ENCODE measurements around the gene WNK2. TPM values are rescaled to one million over a fixed set of nuclear protein-coding genes. Genes with fewer than 3 reads are reported as not detected.

Gene WNK2
- polyA plus RNA-seq, 2 of the 4 experiments (the other 2 are of a cell fraction), result 2.1 to 6.7 TPM

GRCh38 chr9:93288341-93288740, 104.4 kb downstream of the WNK2 start:
- FAIRE-seq (no peak), ATAC-seq (peak; percentile 15 to 24; a peak in 2 of 6 replicates), DNase-seq (ENCODE audit: low read depth in 1 of 2, low spot score in 1 of 2) (no peak)
- WGBS (ENCODE audit: missing lambda C conversion rate), result 90% methylated on average over 8 of the region's 8 CpGs
- H3K4me1 ChIP-seq, result peaks cover 14% of the 10 kb centered on the region
- no peak overlapping the region for H3K4me3 ChIP-seq
- CTCF ChIA-PET, result interaction anchor here (0.6 to 2.9 kb wide), 5 partner anchors 14 to 180 kb away, joined by 3 to 15 read pairs (median 6); no protein-coding TSS in a partner anchor
- no peak overlapping the region for H3K4me2 ChIP-seq
- TF ChIP-seq RCOR1 (IDR thresholded peaks at IDR 0.05; ENCODE audit: low read depth, low read length) (no peak), JUN (IDR thresholded peaks at IDR 0.05) (no peak), FOSB (CRISPR knock-in tag; IDR thresholded peaks at IDR 0.05) (no peak)
- no peaks in the 10 kb centered on the region for H3K9me3 ChIP-seq
- POLR2A ChIA-PET, result no interaction called here
- H3K27ac ChIP-seq, result peak overlapping the region in 1 of 2 experiments; percentile 85; a peak in 2 of 6 replicates

- no peaks in the 10 kb centered on the region for H3K9me3 ChIP-seq
- FAIRE-seq (no peak), ATAC-seq (peak; percentile 82), DNase-seq (ENCODE audit: low read depth in 1 of 2, low spot score in 1 of 2) (peak; percentile 50 to 52)
- H3K4me1 ChIP-seq, result peaks cover 14% of the 10 kb centered on the region
- TF ChIP-seq KDM5A (IDR thresholded peaks at IDR 0.05) (no peak), PHF8 (IDR thresholded peaks at IDR 0.05; ENCODE audit: borderline replicate concordance, low read depth) (no peak), HOXB5 (CRISPR knock-in tag; IDR thresholded peaks at IDR 0.05) (no peak), RCOR1 (IDR thresholded peaks at IDR 0.05; ENCODE audit: low read depth, low read length) (no peak), ZFP36 (IDR thresholded peaks at IDR 0.05; ENCODE audit: borderline replicate concordance, partially characterized antibody) (no peak), FOSL2 (IDR thresholded peaks at IDR 0.05) (peak; percentile 16; the same call in 1 of the 2 replicates), FOSL2 (CRISPR knock-in tag; IDR thresholded peaks at IDR 0.05) (peak; percentile 83), CEBPB (IDR thresholded peaks at IDR 0.05) (peak in 1 of 2 experiments; percentile 66; a peak in 2 of 4 replicates), JUNB (IDR thresholded peaks at IDR 0.05) (0 out of 2 replicates have a peak, but pooled peaks have one; percentile 24), FOSB (CRISPR knock-in tag; IDR thresholded peaks at IDR 0.05) (no peak), CBX2 (IDR thresholded peaks at IDR 0.05; ENCODE audit: borderline replicate concordance, low read depth) (no peak), USF2 (IDR thresholded peaks at IDR 0.05) (peak; percentile 60), CHD4 (IDR thresholded peaks at IDR 0.05; ENCODE audit: borderline replicate concordance) (no peak)
- TF ChIP-seq, protein P1, sequence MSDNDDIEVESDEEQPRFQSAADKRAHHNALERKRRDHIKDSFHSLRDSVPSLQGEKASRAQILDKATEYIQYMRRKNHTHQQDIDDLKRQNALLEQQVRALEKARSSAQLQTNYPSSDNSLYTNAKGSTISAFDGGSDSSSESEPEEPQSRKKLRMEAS (IDR thresholded peaks at IDR 0.05), result peak; percentile 56
- TF ChIP-seq, protein P2, sequence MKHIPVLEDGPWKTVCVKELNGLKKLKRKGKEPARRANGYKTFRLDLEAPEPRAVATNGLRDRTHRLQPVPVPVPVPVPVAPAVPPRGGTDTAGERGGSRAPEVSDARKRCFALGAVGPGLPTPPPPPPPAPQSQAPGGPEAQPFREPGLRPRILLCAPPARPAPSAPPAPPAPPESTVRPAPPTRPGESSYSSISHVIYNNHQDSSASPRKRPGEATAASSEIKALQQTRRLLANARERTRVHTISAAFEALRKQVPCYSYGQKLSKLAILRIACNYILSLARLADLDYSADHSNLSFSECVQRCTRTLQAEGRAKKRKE (CRISPR knock-in tag; IDR thresholded peaks at IDR 0.05; ENCODE audit: low read depth), result no peak
- H3K27ac ChIP-seq, result peak overlapping the region; percentile 64 to 85; a peak in 5 of 6 replicates
- H3K4me3 ChIP-seq, result no peak overlapping the region
- peak overlapping the region; percentile 45 for H3K4me2 ChIP-seq
- POLR2A ChIA-PET, result no interaction called here
- CTCF ChIA-PET, result interaction anchor here (0.6 to 2.9 kb wide), 8 partner anchors 9 to 286 kb away, joined by 3 to 15 read pairs (median 4); no protein-coding TSS in a partner anchor
- WGBS (ENCODE audit: missing lambda C conversion rate), result 59% methylated on average over 9 of the region's 32 CpGs
Measured at GRCh38 chr9:93288891-93289883, 105.2 kb downstream of the WNK2 start.

DNA sequence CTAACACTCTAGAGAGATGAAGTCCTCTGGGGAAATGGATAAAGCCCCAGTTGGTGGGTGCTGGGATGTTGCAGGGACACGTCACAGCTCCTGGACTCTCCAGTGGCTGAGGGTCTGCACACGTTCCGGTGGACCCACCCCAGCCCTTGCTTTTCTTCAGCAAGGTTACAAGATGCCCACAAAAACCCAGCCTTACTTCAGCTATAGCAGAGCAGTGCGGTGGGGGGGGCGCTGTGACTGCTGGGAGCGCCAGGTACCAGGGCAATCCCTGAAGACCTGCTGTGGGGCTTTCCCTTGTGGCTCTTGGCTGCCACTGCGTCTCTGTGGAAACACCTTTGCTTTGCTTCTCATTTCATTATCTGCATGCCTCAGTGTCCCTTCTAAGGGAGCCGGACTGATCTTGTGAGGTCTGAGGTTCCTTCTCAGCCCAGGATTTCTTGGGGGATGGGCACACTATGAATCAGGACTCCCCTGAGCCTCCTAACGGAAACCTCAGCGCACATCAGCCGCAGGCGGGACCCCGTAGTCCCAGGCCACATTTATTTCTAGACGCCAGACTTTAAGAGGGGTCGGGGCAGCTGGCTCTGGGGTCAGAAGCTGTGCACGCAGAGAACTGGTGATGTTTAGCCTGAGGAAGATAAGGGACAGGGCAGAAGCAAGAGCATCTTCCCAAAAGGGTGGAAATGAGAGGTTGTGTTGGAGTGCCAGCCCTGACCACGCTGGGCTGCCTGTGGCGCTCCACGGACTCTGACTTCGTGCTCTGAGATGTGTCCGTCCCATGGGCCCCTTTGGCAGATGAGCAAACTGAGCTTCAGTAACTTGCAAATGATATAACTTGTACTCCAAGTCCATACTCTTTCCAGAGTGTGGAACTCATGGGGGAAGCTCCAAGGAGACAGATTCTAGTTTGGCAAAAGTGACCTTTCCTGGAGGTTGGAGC, 106.8 kb downstream of the WNK2 start:
- no peak for TF ChIP-seq RNF2 (IDR thresholded peaks at IDR 0.05; ENCODE audit: borderline replicate concordance, low read depth)
- TF ChIP-seq JUNB (IDR thresholded peaks at IDR 0.05), result no peak
- CTCF ChIA-PET, result interaction anchor here (0.9 to 4.3 kb wide), 5 partner anchors 12 to 287 kb away, joined by 3 to 18 read pairs (median 4); no protein-coding TSS in a partner anchor
- FAIRE-seq (no peak), DNase-seq (ENCODE audit: low read depth in 1 of 2, low spot score in 1 of 2) (no peak), ATAC-seq (no peak)
- H3K4me3 ChIP-seq, result no peak overlapping the region
- 92% methylated on average over 21 of the region's 21 CpGs for WGBS (ENCODE audit: missing lambda C conversion rate)
- H3K9me3 ChIP-seq, result no peaks in the 10 kb centered on the region
- peaks cover 14% of the 10 kb centered on the region for H3K4me1 ChIP-seq
- no peak overlapping the region for H3K4me2 ChIP-seq
- no peak overlapping the region for H3K27ac ChIP-seq
- POLR2A ChIA-PET, result no interaction called here
